HG03460 (cell line): ENCODE results near the gene NCOA6.

Source experiments
- ATAC-seq: cut with Tn5 transposase; IDR thresholded peaks from one replicate; pipeline ENCODE4 v1.9.1; 2021; ENCODE audit not compliant: unreplicated experiment

Gene NCOA6

GRCh38 chr20:34825530-34826362 lies at the start of gene NCOA6:
Gene NCOA6 (minus strand): TSS chr20:34825651. CDS start chr20:34782355, 43,296 bp downstream.
- ATAC-seq, result peak; percentile 50

GRCh38 chr20:34874094-34874654 lies 48.7 kb upstream of the NCOA6 start:
- no peak for ATAC-seq

- ATAC-seq, result no peak
These were observed 48.2 kb upstream of the NCOA6 start for GRCh38 chr20:34873583-34874093.

- ATAC-seq, result peak; percentile 41
These were observed 47.3 kb upstream of the NCOA6 start, which contains the start of gene GGT7 for GRCh38 chr20:34872622-34873224. Gene GGT7 (minus strand): TSS chr20:34872856. CDS start chr20:34872815, 41 bp downstream.

GRCh38 chr20:34871966-34872621 lies 46.6 kb upstream of the NCOA6 start:
- no peak for ATAC-seq

- ATAC-seq, result no peak
These were observed 46.0 kb upstream of the NCOA6 start for GRCh38 chr20:34871320-34871926.

- no peak for ATAC-seq
These were observed 38.8 kb upstream of the NCOA6 start for GRCh38 chr20:34864216-34864615.

GRCh38 chr20:34863421-34863965 lies 38.0 kb upstream of the NCOA6 start:
- no peak for ATAC-seq

GRCh38 chr20:34862724-34863123 lies 37.3 kb upstream of the NCOA6 start:
- ATAC-seq, result no peak

GRCh38 chr20:34861386-34862084 lies 36.1 kb upstream of the NCOA6 start:
- no peak for ATAC-seq

GRCh38 chr20:34859826-34860545 lies 34.5 kb upstream of the NCOA6 start:
- no peak for ATAC-seq

GRCh38 chr20:34859367-34859766 lies 33.9 kb upstream of the NCOA6 start:
- ATAC-seq, result no peak

- ATAC-seq, result no peak
These were observed 26.8 kb upstream of the NCOA6 start for GRCh38 chr20:34852298-34852697.

GRCh38 chr20:34850969-34851368 lies 25.5 kb upstream of the NCOA6 start:
- no peak for ATAC-seq

GRCh38 chr20:34849778-34850177 lies 24.3 kb upstream of the NCOA6 start:
- ATAC-seq, result no peak

GRCh38 chr20:34848597-34848996 lies 23.1 kb upstream of the NCOA6 start:
- no peak for ATAC-seq

GRCh38 chr20:34843421-34843820 lies 18.0 kb upstream of the NCOA6 start:
- ATAC-seq, result no peak

- no peak for ATAC-seq
These were observed 16.7 kb upstream of the NCOA6 start for GRCh38 chr20:34842143-34842542.

- no peak for ATAC-seq
These were observed 9.0 kb upstream of the NCOA6 start for GRCh38 chr20:34834459-34834893.
